ENCODE results near the gene KCNQ1.

- TF ChIP-seq CTCF (conservative IDR thresholded peaks at IDR 0.05; ENCODE audit: low read depth in 2 of 2), result no peak
- TF ChIP-seq EZH2 (IDR thresholded peaks at IDR 0.05; ENCODE audit: low read depth, unreplicated experiment), result no peak
- TF ChIP-seq POLR2AphosphoS5 (IDR thresholded peaks at IDR 0.05; ENCODE audit: low read depth), result no peak
- TF ChIP-seq JUNB (IDR thresholded peaks at IDR 0.05; ENCODE audit: unreplicated experiment), result no peak
- TF ChIP-seq EZH2phosphoT487 (IDR thresholded peaks at IDR 0.05; ENCODE audit: unreplicated experiment), result no peak
- no peak for TF ChIP-seq ZNF462 (CRISPR knock-in tag; IDR thresholded peaks at IDR 0.05)
- no peak for TF ChIP-seq REST (IDR thresholded peaks at IDR 0.05; ENCODE audit: unreplicated experiment)
These were observed 230.7 kb downstream of the KCNQ1 start for GRCh38 chr11:2675540-2675939.

All from GM23338 (cell line).